DMS79 (cell line): Measurements from ENCODE around the gene RAB28.

Experiments used
- DNase-seq: peaks from one replicate; lab custom pipeline; 2025; lab: John Stamatoyannopoulos, UW

Gene RAB28

GRCh38 chr4:13371048-13371447 lies 113.1 kb downstream of the RAB28 start:
- DNase-seq = no peak

- no peak for DNase-seq
Observed at GRCh38 chr4:13368217-13368616, 115.9 kb downstream of the RAB28 start.

- DNase-seq = no peak
Observed at GRCh38 chr4:13367691-13368090, 116.4 kb downstream of the RAB28 start.

DNA sequence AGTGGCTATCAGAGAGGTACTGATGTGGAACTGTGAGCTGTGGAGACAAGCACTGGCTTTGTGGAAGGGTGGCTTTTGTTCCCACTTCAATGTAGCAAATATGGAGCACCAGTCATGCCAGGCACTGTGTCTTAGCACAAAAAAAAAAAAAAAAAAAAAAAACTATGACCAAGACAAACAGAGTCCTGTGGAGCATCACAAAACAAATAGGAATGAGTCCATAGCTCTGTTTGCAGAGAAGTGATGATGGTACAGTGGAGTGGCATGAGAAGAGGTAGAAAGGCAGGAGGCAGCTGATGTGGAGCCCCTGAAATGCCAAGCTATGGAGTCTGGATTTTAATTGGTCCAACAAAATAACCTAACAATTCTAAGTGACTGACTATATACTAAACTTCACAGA lies 116.9 kb downstream of the RAB28 start:
- no peak for DNase-seq

GRCh38 chr4:13365195-13365594 lies 118.9 kb downstream of the RAB28 start:
- peak; percentile 8 for DNase-seq

- DNase-seq = no peak
Observed at GRCh38 chr4:13364653-13365052, 119.5 kb downstream of the RAB28 start.

- no peak for DNase-seq
Observed at GRCh38 chr4:13364172-13364571, 120.0 kb downstream of the RAB28 start.

GRCh38 chr4:13359809-13360208 lies 124.3 kb downstream of the RAB28 start:
- no peak for DNase-seq

DNA sequence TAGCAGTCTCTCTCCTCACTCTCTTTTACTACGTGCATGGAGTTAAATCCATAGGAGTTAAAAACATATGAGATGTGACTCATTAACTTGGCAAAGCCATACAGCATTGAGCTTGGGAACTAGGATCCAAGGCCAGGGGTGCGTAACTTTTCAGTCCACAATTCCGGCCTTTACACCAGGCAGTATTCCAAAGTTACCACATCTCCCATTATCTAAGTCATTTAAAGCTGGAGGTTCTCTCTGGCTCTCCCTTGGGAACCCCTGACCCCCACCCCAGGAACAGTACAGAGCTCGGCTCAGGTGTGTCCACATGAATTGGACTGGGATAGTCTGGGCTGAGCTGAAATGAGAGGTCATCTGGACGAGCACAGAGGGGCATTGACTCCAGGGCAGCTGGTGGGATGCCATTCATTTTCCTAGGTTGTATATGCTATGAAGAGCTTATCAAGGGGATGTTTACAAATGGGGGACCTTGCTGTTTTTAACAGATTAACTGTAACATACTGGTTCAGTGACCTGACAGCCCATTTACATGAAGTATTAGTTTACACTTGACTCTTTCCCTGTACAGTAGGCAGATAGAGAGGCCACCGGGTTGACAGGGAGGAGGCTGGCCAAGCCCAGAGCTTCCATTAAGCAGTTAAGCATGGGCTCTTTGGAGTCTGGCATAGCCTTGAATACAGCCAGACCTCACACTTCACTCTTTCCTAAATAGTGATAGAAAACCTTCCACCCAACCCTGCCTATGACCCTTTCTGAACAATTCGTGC lies 128.8 kb downstream of the RAB28 start:
- no peak for DNase-seq

DNA sequence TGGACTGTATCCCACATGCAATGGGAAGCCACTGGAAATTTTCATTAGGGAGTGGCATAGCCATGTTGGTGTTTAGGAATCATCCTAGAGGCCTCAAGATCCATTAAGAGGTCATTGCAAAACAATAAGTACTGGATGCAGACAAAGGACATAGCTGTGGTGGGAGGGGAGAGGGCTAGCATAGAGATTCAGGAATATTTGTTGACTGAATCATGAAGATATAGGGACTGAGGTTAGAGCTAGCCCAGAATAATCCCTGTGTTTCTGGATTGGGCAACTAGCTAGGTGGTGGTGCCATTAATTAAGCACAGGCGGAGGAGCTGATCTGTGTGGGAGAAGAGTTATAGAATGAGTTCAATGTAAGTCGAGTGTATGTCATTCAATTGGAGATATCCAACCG lies 135.0 kb downstream of the RAB28 start:
- DNase-seq = no peak

- no peak for DNase-seq
Observed at GRCh38 chr4:13348216-13348615, 135.9 kb downstream of the RAB28 start.

GRCh38 chr4:13347517-13348125 lies 136.5 kb downstream of the RAB28 start:
- no peak for DNase-seq

GRCh38 chr4:13344216-13344615 lies 139.9 kb downstream of the RAB28 start:
- DNase-seq = no peak

DNA sequence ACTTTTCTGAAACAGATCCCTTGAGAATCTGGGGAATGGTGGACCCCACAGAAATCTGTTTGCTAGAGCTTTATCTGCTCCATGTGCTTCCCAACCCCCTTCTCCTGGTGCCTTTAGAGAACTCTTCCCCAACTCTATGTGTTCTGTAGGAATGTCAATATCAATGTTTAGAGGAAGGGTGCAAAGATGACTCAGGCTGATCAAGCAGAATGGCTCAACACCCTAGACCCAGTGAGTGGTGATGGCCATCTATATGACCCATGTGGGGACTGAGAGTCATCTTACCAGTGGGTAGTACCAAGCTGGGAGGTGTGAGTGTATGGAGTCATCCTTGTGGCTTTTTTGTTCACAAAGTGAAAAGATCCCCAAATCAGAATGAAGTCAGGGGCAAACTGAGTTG lies 143.5 kb downstream of the RAB28 start:
- no peak for DNase-seq

DNA sequence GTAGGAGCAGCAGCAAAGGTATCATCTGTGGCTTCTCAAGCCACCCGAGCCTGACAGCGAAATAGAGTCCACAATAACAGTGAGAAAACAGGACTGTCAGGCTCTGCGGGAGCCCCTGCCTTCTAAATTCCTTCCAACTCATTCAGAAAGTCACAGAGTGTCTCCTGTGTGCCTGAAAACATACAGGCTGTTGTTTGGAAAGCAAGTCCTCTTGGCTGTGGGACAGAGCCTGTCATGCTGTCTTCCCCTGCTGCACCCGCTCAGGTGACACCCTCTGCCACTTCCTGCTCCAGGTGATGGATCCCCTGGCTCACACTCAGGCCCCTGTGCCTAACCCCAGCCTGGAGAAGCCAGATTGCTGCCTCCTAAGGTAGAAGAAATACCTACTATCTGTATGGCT lies 152.3 kb downstream of the RAB28 start:
- DNase-seq = no peak

DNA sequence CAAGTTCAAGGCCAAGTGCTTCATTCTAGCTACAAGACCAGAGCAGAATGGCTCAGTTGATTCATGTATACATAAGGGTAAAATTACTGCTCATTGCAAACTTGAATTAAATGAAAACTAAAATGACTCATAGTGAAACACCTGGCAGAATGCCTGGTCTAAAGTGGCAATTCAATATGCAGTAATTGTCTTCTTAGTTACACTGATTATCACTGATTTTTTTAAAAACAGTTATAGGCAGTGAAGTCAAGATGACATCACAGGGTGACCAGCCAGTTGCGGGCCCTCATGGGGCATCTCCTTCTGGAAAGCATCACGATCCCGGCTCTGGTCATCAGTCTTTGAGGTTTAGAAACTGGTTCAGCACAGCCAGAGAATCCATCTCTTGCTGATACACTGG lies 154.2 kb downstream of the RAB28 start:
- no peak for DNase-seq

DNA sequence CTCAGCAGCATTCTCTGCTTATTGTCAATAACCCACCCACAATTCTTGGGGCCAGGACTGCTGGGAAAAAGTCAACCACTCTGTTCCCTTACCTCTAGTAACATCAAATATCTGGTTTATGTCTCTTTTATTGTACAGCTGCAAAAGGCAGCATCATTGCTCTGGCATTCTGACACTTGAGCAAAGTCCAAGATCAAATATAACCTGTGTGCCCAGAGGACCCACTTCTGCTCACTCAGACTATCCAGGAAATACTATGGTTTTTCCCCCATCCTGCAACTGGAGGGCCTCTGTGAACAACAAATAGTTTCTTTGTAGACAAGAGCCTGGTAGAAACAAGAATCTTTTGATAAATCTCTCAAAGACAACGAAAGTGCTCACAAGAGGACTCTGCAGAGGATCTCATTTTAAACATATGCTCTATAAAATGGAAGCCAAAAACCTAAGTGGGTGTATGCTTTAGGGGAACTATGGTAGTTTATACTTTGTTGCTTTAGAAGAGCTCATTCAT lies 154.7 kb downstream of the RAB28 start:
- DNase-seq = no peak

DNA sequence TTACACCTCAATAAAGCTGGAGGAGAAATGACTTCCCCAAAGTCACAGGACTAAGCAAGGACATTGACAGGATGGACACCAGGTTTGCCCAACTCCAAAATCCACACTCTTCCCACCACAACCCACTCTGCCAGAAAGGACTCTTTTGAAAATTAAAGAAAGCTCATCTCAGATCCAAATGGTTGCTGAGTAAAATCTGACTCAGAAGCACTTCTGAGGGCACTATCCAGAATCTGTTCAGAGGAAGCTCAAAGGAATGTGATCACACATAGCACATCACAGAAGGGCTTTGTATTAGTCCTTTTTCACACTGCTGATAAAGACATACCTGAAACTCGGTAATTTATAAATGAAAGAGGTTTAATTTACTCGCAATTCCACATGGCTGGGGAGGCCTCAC lies 155.5 kb downstream of the RAB28 start:
- DNase-seq = no peak

DNA sequence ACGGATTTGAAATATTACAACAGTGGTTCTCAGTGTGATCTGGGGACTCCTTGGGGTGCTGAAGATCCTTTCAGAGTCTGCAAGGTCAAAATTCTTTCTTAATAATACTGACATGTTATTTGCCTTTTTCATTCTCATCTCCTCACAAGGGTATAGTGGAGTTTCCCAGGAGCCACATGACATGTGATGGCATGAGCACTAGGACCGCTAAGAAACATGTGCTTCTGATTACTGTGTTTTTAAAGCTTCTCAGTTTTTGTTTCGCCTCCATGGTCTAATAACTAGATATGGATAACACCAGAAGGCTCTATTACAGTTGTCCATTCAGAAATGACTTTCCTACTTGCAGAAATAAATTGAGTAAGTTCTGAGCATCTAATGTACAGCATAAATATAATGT lies 156.1 kb downstream of the RAB28 start:
- no peak for DNase-seq

DNA sequence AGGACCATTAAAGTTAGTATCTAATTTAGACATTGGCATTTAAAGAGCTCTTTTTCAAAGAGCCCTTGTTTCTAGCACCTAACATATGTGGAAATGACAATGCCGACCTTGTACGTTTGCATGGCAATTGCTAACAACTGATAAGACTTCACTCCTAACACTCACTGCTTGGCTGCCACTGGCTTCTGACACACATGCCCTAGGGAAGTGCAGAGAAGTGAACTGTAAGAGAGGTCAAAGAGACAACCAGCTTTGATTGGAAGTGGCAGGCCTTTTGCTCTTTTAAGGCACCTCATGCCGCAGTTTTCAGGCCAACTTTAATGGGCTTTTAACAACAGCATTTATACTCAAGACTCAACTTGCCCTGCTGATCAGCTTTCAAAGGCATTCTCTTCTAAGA lies 158.4 kb downstream of the RAB28 start:
- DNase-seq = no peak

GRCh38 chr4:13323921-13324320 lies 160.2 kb downstream of the RAB28 start:
- no peak for DNase-seq

DNA sequence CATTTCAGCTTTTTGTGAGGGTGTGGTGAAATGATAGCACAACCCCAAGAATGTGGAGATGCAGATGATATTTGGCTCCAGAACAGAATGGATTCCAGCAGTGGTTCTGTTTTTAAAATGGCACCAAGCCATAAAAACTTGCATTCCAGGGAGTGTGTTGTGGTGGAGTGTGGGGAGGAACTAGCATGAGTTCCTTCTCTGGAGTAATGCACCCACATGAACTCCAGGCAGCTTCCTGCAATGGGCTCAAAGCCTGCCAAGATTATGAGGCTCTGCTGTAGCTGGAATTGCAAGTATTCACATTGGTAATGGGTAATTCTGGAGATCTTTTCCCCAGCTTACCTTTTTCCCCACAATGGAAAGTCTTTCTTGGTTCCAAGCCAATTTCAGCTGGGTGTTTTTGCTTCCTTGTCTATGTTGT lies 161.4 kb downstream of the RAB28 start:
- no peak for DNase-seq
